8988T (cell line): ENCODE measurements around the gene AFAP1.

Experiments
- DNase-seq: peaks from one replicate; pipeline ENCODE4 v3.0.0; 2011

AFAP1 gene

DNA sequence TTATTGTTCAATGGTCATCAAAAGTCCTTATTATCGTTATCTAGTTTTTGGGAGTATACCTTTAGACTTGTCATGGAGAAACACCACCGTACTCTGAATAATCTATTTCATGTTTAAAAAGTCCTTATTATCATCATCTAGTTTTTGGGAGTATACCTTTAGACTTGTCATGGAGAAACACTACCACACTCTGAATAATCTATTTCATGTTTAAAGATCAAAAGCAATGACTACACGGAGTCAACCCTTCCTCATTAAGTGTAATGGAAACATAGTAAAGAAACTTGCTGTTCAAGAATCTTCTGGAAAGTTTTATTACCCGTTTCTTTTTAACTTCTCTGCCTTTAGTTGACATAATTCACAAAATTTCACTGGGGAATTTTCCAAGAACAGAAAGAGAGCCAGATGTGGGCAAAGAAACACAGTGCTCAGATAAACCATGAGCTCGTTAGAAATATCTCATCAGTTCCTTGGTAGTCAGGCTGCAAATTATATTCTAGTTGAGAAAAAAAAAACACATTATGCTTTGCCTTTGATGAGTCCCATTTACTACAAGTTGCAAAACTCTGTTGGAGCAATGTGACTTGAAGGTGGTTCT is 158.8 kb downstream of the AFAP1 start:
- no peak for DNase-seq

DNA sequence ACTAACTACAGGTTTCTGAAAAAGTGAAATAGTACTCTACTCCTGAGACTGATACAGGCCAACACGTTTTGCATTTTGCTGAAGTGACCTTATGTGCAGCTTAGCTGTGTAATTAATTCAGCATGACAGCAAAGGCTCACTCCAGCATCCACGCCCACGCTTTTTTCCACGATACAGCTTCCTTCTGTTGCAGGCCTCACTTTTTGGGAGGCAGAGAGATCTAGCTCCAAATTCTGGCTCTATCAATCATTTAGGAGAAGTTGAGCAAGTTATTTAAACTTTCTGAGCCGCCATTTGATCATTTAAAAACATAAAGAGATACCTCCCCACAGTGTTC is 160.3 kb downstream of the AFAP1 start:
- no peak for DNase-seq

DNA sequence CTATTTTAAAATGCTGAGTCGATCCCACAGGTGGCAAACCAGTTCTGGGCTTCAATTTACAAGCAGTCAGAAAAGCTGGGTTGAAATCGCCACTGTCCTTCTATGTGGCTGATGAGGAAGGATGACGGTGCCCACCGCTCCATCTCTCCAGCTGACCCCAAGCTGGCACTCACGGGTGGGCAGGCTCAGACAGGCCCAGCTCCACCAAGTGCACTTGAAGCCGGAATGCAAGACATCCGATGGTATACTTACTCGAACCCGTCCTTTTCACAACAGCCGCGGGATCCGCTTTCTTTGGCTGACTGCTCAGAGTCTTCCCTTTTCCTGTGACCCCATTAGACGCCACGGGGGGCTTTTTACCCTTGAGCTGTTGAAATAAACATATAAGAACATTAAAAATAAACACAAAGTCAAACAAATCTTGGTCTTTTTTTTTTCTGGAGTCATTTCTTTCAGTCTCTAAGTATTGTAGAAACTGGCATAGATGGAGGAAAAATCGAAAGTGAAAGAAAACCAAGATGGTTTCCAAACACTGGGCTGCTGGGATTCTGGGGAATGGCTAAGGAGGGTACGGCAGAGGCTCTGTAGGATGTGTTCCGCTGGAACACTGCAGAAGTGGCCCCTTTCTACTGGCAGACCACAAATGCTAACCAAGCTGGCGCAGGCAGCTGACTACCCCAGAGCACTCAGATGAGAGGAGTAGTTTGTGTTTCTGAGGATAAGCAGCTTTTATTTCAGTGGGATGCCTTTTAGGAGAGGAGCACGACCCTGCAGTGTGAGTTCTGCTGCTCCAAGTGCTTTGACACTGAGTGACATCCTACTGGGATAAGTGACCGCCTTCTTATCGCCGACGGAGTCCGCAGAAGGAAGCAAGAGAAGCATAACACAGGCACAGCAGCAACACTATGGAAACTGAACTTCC is 160.9 kb downstream of the AFAP1 start:
- DNase-seq: no peak

DNA sequence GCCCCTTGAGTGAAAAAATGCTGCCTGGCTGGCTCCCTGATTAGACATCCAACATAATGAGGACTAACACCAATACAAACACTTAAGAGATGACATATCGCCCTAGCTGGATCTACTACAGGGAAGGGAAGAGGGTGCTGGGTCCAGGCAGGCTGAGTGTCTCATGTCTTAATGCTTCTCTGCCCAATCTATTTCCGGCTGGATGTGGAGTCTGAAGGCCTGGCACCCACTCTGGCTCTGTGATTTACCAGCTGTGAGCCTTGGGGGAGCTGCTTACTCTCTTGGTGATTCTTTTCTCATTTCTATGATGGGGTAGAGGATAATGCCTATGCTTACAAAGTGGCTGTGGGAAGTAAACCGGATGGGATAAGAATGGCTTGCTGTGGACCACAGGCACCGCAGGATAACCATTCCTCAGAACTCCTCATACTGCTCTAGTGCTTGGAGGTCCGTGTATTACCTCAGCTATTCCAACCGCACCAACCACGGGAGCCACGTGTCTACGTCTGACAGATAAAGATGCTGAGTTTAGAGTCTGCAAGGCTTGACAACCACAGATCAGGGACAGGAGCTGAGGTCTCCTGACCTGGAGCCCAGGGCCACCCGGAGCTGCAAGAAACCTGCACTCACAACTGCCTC is 161.7 kb downstream of the AFAP1 start:
- DNase-seq: no peak

DNA sequence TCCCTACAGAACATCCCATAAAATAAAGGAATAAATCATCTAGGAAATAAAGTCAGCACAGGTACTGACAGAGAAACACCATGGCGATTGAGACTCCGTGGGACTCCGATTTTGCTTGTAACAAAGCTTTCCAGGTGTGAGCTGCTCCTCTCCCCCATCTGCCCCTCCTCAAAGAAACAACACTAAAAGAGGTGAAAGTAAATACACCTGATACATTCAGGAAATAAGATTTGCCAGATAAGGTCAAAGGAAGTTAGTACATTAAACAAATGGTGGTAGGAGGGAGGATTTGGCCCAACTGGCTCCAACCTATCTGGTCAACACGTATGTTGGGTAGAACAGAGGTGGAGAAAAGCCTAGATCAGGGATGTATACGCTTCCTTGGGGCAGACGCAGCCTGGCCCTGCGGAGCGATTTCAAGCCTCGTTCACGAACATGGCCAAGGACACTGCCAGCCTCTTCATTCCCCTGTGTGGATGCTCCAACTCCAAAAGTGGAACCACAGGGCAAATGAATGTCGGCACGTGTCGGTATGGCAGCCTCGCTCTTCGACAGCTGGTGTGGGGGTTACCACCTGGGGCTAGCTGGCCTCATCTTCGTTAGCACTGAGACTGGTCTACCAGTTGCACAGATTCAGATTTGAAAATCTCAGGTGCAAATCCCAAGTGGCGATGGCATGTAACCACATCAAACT is 162.5 kb downstream of the AFAP1 start:
- no peak for DNase-seq

DNA sequence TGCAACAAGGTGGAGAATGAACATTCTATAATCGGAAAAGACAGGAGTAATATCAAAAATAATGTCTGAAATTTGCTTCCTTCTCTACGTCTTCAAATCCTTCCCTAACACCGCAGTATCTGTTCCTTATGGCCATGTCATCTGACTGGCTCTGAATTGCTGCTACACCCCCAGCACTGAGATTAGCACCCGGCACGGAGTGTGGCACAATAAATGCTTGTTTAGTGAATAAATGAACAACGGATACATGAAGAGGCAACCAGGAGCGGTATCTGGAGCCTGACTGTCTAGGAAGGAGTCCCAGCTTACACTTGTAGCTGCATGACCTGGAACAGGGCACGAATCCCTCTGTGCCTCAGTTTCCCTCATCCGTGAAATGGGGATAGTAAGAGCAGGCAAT is 164.3 kb downstream of the AFAP1 start:
- DNase-seq: no peak

DNA sequence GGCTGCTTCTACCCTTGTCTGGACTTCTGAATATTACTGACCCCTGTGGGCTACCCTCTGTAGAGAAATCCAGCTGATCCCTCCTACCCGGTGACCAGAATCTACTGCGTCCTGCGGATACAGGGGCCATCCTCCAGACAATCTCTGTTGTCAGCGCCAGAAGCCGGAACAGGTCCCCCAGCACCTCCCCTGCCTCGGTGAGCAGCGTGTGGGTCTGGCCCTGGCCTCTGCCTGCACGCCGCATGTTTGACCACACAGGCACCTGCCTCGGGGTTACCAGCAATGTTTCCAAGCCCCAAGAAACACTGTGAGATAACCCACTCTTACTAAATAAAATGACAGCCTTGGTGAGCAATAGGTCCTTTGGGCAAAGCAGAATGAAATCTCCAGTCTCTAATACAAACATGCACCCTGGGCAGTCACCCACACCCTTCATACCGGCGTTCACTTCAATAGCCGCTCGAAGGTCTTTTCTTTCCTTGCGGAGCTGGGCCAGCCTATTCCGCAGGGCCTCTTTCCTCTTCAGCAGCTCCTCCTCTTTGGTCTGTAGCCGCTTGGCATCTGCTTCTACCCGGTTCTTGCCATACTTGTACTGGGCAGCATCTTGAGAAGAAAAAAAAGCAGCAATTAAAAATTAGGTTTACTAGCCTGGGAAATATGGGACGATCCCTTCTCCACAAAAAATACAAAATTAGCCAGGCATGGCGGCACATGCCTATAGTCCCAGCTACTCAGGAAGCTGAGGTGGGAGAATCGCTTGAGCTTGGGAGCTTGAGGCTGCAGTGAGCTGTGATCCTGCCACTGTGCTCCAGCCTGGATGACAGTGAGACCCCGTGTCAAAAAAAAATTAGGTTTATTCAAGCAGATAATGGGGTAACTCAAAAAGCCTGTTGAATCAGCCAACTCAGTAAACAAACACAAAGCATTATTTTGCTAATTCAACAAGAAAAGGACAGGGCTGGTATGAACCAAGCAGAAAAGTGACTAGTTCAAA is 165.1 kb downstream of the AFAP1 start:
- DNase-seq: no peak

DNA sequence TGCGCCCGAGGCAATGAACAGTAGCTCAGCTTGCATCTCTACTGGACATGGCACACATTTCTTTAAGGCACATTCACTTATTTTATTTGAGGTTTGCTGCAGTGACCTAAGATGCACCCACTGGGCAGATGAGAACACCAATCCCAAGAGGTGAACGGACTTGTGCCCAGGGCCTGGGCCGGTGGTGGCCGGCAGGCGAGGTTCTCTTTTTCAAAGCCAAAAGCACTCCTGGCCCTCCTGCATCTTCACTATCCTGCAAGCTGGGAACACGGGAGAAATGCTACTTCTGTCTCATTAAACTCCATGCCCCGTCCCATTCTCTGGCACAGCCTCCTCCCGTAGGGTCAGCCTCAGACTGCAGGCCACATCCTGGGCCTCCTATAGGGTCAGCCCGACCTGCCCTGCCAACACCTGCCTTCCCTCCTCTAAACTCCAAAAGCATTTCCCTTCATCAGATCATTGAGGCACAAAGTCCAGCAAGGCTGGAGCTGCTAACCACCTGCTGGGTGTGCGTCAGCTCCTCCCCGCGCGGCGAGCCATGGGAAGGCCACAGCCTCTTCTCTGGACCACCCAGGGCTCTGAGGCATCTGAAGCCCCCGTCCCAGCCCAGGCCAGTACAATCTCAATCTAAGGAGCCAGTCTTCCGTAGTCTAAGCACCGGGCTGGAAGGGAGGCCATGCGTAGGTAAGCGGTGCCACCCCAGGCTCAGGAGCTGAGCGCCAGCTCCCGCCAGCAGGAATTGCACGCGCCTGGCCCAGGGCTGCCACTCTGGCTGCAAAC is 166.1 kb downstream of the AFAP1 start:
- DNase-seq: no peak

DNA sequence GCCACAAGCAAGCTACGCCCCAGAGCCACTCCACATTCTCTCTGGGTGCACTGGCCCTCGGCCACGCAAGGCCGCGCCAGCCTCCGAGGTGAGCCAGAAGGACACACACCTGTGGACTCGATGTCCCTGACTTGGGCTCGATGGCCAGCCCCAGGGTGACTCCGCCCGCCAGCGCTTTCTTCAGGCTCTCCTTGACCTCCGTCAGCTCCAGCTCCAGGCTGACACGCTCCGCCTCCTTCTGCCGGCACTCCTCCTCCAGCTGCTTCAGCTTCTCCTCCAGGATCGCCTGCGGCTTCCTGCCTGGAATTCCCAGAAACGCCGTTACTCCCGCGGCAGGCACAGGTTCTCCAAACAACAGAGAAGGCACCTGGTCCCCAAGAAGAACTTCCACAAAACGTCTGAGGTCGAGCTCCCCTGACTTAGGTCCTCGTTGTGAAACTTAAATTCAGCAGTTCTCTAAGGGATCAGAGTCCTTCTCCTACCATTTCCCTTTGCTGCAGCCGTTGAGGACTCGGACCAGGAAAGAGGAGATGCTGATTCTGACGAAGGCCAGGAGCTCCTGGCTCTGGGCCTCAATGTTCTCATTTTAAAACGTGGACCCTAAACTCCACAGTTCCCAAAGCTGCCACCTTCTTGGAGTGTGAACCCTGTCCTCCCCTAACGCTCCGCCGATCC is 166.8 kb downstream of the AFAP1 start:
- DNase-seq: no peak

DNA sequence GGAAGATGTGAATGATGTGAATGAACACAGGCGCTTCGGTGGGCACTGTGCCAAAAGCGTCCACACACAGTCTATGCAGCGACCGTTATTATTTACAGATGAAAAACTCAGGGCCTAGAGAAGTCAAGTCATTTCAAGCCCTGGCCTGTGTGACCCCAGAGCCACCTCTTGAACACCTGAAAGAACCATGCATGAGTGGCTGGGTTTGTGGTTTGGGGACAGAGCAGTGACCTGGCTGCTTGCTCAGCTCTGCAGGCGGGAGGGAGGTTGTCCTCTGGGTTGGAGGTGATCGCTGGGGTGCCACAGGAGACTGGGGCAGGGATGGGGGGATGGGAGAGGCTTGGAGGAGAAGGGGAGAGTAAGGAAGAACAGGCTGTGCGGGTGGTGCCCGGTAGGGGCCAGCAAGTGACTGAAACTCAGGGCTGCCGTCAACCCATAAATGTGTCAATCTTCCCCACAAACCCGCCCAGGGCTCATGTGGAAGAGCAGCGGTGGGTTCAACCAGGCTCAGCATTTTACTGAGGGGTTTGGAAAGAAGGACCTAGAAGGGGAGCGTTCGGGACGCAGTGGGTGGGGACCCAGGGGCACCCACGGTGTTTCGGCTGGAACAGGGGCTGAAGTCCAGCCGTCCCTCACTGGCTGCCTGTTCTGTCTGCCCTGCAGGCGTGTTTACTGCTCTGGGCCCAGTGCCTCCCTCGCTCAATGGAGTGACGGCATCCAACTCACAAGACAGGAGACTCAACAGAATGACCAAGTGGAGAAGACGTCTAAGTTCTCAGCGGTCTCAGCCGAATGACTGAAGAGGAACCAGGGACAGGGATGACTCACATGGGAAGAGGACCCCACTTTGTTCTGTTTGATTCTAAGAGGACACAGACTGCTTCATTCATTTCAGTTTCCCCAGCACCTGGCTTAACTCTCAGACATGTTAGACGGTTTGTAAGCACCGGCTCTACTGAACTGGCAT is 167.8 kb downstream of the AFAP1 start:
- no peak for DNase-seq

DNA sequence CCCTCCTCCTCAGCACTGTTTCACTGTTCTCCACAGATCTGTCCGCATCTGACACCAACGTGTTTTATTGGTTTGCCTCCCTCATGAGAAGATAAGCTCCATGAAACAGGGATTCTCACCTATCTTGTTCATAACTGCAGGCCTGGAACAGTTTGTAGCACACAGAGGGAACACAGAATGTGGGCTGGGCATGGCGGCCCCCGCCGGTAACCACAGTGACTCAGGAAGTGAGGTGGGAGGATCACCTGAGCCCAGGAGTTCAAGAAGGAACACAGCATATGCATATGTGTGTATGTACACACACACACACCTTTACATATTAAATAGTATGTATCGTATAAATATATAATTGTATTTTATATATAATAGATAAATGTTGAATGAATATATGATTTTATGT is 168.6 kb downstream of the AFAP1 start:
- no peak for DNase-seq

DNA sequence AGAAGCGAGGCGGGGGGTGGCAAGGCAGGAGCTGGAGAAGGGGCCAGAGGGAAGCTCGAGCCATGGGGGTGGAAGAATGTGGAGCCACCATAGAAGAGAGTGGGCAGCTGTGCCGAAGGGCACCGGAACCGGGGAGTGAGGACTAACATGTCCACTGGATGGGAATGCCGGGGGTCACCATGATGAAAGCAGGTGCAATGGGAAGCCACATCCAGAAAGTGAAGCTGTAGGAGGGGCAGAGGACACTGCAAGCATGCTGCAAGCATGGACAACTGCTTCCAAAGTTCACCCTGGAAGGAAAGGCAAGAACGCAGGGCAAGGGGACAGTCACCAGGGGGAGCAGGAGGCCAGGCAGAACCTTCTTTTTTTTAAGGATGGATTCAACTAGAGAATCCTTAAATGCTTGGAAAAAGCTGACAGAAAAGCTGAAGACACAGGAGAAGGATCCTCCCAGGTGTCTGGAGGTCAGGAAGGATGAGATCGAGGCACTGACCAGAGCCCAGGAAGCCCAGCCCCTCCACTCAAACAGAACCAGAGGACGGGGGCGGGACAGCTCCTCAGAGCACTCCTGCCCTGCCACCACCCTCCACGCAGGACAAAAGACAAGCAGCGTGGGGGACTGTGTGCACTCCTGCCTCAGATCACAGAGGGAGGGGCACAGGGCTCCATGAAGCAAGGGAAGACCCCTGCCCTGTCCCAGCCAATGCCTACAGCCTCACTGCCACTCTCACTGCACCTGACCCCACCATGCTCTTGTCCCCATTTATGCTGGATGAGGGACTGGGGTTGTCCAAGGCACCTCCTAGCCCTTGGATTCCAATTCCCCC is 169.2 kb downstream of the AFAP1 start:
- no peak for DNase-seq

DNA sequence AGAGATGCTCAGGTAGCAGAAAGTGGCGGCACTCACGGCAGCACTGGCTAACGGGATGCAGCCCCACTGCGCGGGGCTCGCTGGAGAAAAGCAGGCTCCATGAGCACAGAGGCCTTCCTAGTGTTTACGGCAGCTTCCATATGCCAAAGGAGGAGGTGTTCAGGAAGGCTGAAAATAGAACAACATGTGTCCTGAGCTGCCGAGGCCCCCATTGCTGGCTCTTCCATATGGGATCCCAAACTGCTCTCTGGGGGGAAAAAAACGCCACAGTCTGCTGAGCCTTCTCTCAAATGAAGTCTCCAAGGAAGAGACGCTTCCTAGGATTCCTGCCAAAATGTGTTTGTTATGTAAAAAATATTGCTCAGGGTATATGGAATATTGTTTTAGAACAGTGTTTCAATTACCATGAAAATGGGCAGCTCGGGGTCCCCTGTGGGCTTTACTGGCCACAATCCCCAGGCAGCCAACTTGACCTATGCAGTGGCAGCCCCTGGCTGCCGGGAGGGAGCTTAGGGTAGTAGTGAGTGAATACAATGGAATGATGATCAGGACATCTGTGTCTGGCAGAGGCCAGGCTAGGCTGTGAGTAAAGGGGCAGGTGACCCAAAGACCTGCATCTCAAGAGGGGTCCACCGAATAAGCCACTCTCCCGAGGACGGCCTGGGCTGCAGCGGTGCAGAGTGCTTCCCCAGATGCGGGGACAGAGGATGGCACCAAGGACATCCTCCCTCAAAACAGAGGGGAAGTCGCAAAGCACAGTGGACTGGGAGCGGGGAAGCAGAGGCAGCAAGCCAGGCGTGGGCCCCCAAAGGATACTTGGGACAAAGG is 170.1 kb downstream of the AFAP1 start:
- DNase-seq: no peak

DNA sequence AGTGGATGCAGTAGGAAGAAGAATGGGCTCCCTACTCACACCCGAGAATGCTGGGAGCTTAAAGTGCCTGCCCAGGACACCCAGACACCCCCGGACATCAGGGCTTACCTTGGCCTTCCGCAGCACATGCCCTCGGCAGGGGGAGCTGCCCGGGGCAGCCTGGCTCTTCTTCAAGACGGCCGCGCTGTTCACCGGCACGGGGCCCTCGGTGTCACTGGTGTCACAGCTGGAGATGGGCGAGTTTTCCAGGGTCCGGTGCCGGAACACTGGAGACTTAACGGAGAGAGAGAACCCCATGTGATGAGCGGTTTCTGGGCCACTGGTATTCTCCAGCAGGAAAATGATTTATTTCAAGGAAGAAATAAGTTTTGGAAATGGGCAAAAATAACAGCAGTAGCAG is 170.9 kb downstream of the AFAP1 start:
- DNase-seq: no peak

DNA sequence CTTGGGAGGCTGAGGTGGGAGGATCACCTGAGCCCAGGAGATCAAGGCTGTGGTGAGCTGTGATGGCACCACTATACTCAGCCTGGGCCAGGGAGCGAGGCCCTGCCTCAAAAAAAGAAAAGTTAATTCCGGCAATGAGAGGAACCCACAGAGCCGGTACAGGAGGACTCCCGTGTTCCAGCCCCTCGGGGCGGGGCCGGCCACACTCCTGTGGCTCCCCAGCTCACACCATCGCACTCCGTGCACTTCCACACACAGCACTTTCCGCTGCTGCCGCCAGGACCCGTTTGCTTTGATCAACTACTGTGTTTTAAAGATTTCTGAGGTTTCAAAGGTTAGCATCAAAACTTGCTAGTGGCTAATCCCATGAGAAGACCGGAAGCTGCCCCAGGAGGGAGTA is 171.7 kb downstream of the AFAP1 start:
- DNase-seq: no peak

DNA sequence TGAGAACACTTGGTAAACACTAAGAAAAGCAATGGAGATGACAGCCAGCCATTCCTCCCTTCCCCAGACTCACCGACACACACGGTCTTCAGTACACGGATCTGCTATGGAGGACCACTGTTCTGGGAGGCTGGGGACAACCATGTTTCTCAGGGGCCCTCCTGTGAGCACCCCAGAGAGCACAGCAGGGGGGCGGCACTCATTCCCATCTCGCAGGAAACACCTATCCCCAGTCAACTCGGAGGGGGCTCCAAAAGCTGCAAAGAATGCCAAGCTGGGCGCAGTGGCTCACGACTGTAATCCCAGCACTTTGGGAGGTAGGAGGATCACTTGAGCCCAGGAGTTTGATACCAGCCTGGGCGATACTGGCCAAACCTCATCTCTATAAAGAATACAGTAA is 172.1 kb downstream of the AFAP1 start:
- no peak for DNase-seq

DNA sequence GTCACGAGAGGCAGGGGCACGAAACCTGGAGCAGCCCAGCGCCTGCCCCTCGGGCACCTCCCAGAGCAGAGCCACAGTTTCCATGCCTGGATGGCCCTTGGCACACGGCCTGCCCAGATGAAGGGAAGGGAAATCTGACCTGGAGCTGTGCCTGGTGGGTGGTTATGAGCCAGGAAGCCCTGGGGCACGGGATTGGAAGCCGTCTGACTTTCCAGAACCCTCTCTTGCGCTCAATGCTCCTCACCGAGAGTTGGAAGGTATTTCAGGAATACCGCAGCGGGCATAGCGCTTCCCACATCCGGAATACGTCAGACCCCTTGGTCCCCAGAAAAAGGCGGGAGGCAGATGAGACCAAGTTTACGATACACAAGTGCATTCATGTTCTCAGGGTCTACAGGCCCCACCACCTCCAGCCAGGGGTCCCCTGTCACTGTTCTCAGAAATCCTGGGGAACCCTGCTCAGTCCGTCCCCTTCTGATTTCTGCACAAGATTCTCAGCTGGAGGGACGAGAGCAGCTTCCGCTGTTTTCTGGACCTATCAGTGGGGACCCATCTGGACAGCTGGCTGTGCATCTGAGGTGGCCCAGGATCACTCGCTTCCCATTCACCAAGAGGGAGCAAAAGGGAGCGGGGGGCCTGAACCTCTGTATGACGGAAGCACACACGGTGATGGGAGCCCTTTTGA is 172.9 kb downstream of the AFAP1 start:
- no peak for DNase-seq
